Measurements from ENCODE around the gene TUBB2B. TPM values are rescaled to one million over a fixed set of nuclear protein-coding genes. Genes with fewer than 3 reads are reported as not detected.

TUBB2B gene
- total RNA-seq, 1 donor from 2014 or later = 119 TPM

GRCh38 chr6:3232017-3232945 lies 4.8 kb upstream of the TUBB2B start:
- Mint-ChIP-seq H3K4me1 (ENCODE audit: low read depth) (peaks cover 43% of the 10 kb centered on the region), H3K36me3 (ENCODE audit: low read depth) (no peaks in the 10 kb centered on the region), H3K27ac (ENCODE audit: unreplicated experiment) (peak overlapping the region; percentile 86), H3K4me3 (ENCODE audit: unreplicated experiment) (peak overlapping the region; percentile 83), H3K9me3 (ENCODE audit: low read depth) (no peaks in the 10 kb centered on the region), H3K27me3 (ENCODE audit: low read depth) (no peaks in the 10 kb centered on the region)
- DNase-seq (ENCODE audit: low spot score) = no peak
- no peak for TF ChIP-seq CTCF (IDR thresholded peaks at IDR 0.05)

- peak overlapping the region; percentile 86 for H3K27ac Mint-ChIP-seq (ENCODE audit: unreplicated experiment)
- H3K27me3 Mint-ChIP-seq (ENCODE audit: low read depth) = no peaks in the 10 kb centered on the region
- H3K36me3 Mint-ChIP-seq (ENCODE audit: low read depth) = no peaks in the 10 kb centered on the region
- TF ChIP-seq CTCF (IDR thresholded peaks at IDR 0.05) = no peak
- peak overlapping the region; percentile 83 for H3K4me3 Mint-ChIP-seq (ENCODE audit: unreplicated experiment)
- no peak for DNase-seq (ENCODE audit: low spot score)
- H3K4me1 Mint-ChIP-seq (ENCODE audit: low read depth) = peaks cover 46% of the 10 kb centered on the region
- H3K9me3 Mint-ChIP-seq (ENCODE audit: low read depth) = no peaks in the 10 kb centered on the region
Observed at GRCh38 chr6:3231247-3232016, 4.0 kb upstream of the TUBB2B start.

- no peaks in the 10 kb centered on the region for H3K36me3 Mint-ChIP-seq (ENCODE audit: low read depth)
- H3K9me3 Mint-ChIP-seq (ENCODE audit: low read depth) = no peaks in the 10 kb centered on the region
- H3K4me1 Mint-ChIP-seq (ENCODE audit: low read depth) = peaks cover 52% of the 10 kb centered on the region
- H3K27me3 Mint-ChIP-seq (ENCODE audit: low read depth) = no peaks in the 10 kb centered on the region
- no peak for TF ChIP-seq CTCF (IDR thresholded peaks at IDR 0.05)
- peak overlapping the region; percentile 83 for H3K4me3 Mint-ChIP-seq (ENCODE audit: unreplicated experiment)
- no peak for DNase-seq (ENCODE audit: low spot score)
- H3K27ac Mint-ChIP-seq (ENCODE audit: unreplicated experiment) = peak overlapping the region; percentile 86
Observed at GRCh38 chr6:3230900-3231246, 3.4 kb upstream of the TUBB2B start.

GRCh38 chr6:3230256-3230882 lies 2.9 kb upstream of the TUBB2B start:
- peaks cover 1% of the 10 kb centered on the region for H3K36me3 Mint-ChIP-seq (ENCODE audit: low read depth)
- DNase-seq (ENCODE audit: low spot score) = no peak
- peaks cover 56% of the 10 kb centered on the region for H3K4me1 Mint-ChIP-seq (ENCODE audit: low read depth)
- no peaks in the 10 kb centered on the region for H3K9me3 Mint-ChIP-seq (ENCODE audit: low read depth)
- no peak for TF ChIP-seq CTCF (IDR thresholded peaks at IDR 0.05)
- H3K4me3 Mint-ChIP-seq (ENCODE audit: unreplicated experiment) = peak overlapping the region; percentile 83
- no peaks in the 10 kb centered on the region for H3K27me3 Mint-ChIP-seq (ENCODE audit: low read depth)
- peak overlapping the region; percentile 86 for H3K27ac Mint-ChIP-seq (ENCODE audit: unreplicated experiment)

Measured in chondrocyte (in vitro differentiated cells).